HG03039 (cell line): ENCODE results near the gene TMEM240.
"Not testable (repeated sequence)": the region's sequence is repeated elsewhere in the genome, so short reads cannot be mapped to it uniquely, and the experiment has no call there.

ENCODE experiments used
- ATAC-seq: cut with Tn5 transposase; IDR thresholded peaks from one replicate; pipeline ENCODE4 v1.9.1; 2021; ENCODE audit warnings: mild to moderate bottlenecking, moderate library complexity; ENCODE audit not compliant: unreplicated experiment

The TMEM240 gene

GRCh38 chr1:1505366-1505798, 35.0 kb downstream of the TMEM240 start:
- not testable (repeated sequence) for ATAC-seq

DNA sequence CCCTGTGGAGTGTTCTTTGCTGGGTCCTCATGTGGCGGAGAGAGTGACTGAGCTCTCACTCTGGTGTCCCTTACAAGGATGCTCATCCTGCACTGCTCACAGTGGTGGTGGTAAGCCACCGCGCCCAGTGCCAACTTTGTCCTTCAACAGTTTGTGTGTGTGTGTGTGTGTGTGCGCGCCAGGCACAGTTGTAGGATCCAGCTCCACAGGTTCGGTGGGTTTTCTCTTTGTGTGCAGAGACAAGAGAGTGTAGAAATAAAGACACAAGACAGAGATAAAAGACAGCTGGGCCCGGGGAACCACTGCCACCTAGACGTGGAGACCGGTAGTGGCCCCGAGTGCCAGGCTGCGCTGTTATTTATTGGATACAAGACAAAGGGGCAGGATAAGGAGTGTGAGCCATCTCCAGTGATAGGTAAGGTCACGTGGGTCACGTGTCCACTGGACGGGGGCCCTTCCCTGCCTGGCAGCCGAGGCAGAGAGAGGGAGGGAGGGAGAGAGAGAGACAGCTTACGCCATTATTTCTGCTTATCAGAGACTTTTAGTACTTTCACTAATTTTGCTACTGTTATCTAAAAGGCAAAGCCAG, 35.6 kb downstream of the TMEM240 start:
- not testable (repeated sequence) for ATAC-seq

DNA sequence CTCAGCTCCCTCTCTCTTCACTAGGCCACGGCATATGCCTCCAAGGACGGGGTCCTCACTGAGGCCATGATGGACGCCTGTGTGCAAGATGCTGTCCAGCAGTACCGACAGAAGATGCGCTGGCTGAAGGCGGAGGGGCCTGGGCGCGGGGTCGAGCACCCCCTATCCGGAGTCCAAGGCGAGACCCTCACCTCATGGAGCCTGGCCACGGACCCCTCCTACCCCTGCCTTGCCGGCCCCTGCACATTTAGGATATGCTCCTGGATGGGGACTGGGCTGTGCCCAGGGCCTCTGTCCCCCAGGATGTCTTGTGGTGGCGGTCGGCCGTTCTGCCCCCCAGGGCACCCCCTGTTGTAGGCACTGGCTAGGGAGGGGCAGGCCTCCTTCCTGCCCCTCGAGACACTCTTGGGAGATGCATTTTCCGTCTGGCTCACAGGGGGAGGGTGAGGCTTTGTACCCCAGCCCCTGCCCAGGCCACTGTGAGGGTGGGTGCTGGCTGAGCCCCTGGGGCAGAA, 44.9 kb downstream of the TMEM240 start:
- not testable (repeated sequence) for ATAC-seq

DNA sequence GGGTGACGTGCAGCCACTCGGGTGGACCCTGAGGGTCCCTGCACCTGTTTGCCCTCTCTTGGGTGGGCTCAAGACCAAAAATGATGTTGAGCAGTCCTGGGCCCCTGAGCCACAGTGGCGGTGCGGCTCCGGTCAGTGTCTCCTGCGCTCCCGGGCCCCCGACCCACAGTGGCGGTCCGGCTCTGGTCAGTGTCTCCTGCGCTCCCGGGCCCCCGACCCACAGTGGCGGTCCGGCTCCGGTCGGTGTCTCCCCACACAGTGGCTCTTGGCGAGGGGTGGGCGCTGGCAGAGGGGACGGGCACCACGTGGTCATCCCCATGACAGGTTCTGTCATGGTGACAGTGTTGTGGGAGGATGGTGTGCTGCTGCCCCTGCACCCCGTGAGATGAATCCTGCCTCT, 46.1 kb downstream of the TMEM240 start:
- ATAC-seq = not testable (repeated sequence)

DNA sequence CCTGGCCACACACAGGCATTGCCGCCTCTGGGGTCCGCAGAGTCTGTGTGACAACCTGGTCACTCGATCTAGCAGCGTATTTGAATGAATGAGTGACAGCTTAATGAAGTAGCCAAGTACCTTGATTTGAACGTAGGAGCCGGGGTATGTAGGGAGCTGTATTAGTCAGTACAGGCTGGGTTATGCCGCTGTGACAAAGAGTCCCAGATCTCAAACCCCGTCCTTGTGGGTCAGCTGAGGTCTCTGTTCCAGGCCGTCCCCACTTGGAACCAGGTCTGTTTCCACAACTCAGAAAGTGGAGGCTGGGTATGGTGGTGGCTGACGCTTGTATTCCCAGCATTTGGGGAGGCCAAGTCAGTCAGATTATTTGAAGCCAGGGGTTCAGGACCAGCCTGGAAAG, 48.8 kb downstream of the TMEM240 start:
- no peak for ATAC-seq

- no peak for ATAC-seq
Measured at GRCh38 chr1:1490633-1491230, 49.7 kb downstream of the TMEM240 start.

DNA sequence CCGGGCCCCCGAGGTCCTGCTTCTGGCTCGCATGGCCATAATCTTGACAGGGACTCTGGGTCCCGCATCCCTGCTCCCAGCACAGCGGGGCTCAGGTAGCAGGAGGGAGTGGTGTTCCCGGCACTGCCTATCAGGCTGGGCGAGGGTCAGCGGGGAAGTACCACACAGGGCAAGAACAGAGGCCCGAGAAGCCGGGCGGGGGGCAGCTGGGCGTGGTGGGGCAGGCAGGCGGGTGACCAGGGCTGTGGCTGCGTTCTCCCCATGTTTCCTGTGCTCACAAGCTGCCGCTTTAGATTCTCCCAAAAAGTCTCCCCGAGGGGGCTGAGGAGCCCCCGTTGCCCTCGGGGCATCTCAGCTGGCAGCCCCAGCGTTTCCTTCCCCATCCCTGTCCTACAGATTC, 50.6 kb downstream of the TMEM240 start:
- ATAC-seq = no peak

DNA sequence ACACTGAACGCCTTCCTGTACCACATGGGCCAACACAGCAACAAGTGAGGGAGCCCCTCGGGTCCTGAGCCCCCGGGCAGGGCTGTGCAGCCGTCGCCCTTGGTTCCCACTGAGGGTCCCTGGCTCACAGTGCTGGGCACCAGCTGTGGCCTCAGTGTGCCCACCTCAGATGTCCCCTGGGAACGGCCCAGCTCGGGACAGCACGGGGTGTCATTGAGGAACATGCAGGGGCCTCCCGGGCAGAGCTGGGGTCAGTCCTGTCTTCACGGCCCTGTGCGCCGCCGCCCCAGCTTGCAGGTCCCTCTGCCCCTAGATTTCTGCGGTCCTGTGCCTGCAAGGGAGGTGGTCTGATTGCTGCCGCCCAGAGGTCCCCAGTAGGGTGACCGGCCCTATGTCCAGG, 51.2 kb downstream of the TMEM240 start:
- no peak for ATAC-seq

- ATAC-seq = no peak
Measured at GRCh38 chr1:1487701-1488100, 52.7 kb downstream of the TMEM240 start.

GRCh38 chr1:1485755-1486317, 54.6 kb downstream of the TMEM240 start:
- not testable (repeated sequence) for ATAC-seq

- ATAC-seq = not testable (repeated sequence)
Measured at GRCh38 chr1:1484976-1485750, 55.3 kb downstream of the TMEM240 start.
